WI38 (cell line): ENCODE results near the gene SFXN5.
"Not testable (repeated sequence)": the region's sequence is repeated elsewhere in the genome, so short reads cannot be mapped to it uniquely, and the experiment has no call there.

ENCODE experiments used
- H3K4me3 ChIP-seq: 2 replicates; pipeline ENCODE4 v1.5.1; 2011; ENCODE audit warnings: low read depth, mild to moderate bottlenecking, control low read depth, low read length
- TF ChIP-seq, protein P1 (sequence below): IDR thresholded peaks from 2 replicates; pipeline ENCODE4 v1.5.1; 2012; ENCODE audit warnings: low read depth, mild to moderate bottlenecking, control low read depth, low read length

SFXN5 gene, protein sequence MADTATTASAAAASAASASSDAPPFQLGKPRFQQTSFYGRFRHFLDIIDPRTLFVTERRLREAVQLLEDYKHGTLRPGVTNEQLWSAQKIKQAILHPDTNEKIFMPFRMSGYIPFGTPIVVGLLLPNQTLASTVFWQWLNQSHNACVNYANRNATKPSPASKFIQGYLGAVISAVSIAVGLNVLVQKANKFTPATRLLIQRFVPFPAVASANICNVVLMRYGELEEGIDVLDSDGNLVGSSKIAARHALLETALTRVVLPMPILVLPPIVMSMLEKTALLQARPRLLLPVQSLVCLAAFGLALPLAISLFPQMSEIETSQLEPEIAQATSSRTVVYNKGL

DNA sequence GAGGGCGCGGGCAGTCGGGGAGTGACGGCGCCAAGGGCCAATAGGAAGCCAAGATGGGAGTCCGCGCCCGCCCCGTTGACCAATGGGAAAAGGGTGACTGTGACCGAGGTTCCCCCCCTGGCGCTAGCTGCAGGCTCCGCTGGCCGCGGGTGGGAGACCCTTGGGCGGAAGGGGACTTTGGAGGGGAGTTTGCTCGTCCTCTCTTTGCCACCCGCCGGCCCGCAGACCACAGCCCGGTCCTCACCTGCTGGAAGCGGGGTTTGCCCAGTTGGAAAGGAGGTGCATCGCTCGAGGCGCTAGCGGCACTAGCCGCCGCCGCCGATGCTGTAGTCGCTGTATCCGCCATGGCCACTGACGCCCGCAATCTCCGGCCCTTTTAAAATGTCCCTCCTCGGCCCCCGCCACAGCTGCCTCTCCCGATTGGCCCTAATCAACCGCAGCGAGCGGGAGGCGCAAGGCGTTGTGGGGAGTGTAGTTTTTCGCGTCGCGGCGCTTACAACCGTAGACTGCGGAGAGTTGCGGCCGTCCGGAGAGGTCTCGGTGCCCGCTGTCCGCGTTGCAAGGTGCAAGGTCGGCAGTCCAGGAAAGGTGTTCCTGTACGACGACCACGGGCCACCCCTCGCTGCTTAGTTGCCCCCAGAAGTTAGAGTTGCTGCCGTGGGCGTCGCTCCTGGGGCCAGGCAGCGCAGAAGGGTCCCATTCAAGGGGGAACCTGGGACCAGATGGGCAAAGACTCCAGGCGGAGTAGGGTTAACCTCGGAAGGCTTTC lies at the start of gene SFXN5:
TSS of gene SFXN5 (minus strand) at position 353 of the 769 bp plus-strand sequence. CDS start at position 346, 7 bp downstream.
- H3K4me3 ChIP-seq, result peak within 1 kb of the TSS; percentile 79
- TF ChIP-seq, protein P1, sequence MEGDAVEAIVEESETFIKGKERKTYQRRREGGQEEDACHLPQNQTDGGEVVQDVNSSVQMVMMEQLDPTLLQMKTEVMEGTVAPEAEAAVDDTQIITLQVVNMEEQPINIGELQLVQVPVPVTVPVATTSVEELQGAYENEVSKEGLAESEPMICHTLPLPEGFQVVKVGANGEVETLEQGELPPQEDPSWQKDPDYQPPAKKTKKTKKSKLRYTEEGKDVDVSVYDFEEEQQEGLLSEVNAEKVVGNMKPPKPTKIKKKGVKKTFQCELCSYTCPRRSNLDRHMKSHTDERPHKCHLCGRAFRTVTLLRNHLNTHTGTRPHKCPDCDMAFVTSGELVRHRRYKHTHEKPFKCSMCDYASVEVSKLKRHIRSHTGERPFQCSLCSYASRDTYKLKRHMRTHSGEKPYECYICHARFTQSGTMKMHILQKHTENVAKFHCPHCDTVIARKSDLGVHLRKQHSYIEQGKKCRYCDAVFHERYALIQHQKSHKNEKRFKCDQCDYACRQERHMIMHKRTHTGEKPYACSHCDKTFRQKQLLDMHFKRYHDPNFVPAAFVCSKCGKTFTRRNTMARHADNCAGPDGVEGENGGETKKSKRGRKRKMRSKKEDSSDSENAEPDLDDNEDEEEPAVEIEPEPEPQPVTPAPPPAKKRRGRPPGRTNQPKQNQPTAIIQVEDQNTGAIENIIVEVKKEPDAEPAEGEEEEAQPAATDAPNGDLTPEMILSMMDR, result 0 out of 2 replicates have a peak, but pooled peaks have one; percentile 7

DNA sequence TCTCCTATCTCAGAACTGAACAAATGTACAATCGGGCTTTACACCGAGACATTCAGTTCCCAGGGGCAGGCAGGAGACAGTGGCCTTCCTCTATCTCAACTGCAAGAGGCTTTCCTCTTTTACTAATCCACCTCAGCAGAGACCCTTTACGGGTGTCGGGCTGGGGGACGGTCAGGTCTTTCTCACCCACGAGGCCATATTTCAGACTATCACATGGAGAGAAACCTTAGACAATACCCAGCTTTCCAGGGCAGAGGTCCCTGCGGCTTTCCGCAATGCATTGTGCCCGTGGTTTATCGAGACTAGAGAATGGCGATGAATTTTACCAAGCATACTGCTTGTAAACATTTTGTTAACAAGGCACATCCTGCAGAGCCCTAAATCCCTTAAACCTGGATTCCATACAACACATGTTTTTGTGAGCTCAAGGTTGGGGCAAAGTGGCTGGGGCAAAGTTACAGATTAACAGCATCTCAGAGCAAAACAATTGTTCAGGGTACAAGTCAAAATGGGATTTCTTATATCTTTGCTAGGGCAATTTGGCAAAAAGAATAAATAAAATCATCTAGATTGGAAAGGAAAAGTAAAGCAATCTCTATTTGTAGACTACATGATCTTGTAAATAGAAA lies 48.2 kb upstream of the SFXN5 start:
- not testable (repeated sequence) for H3K4me3 ChIP-seq

DNA sequence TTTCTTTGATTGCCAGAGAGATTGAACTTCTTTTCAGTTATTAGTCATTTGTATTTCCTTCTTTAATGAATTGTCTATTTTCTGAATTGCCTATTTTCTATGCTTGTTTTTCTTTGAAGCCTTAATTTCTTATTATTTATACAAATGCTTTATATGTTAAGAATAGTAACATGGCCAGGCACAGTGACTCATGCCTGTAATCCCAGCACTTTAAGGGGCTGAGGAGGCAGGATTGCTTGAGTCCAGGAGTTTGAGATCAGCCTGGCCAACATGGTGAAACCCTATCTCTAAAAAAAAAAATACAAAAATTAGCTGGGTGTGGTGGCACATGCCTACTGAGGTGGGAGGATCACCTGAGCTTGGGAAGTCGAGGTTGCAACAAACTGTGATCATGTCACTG lies 45.9 kb upstream of the SFXN5 start:
- TF ChIP-seq, protein P1, result no peak
- H3K4me3 ChIP-seq, result no peak overlapping the region

DNA sequence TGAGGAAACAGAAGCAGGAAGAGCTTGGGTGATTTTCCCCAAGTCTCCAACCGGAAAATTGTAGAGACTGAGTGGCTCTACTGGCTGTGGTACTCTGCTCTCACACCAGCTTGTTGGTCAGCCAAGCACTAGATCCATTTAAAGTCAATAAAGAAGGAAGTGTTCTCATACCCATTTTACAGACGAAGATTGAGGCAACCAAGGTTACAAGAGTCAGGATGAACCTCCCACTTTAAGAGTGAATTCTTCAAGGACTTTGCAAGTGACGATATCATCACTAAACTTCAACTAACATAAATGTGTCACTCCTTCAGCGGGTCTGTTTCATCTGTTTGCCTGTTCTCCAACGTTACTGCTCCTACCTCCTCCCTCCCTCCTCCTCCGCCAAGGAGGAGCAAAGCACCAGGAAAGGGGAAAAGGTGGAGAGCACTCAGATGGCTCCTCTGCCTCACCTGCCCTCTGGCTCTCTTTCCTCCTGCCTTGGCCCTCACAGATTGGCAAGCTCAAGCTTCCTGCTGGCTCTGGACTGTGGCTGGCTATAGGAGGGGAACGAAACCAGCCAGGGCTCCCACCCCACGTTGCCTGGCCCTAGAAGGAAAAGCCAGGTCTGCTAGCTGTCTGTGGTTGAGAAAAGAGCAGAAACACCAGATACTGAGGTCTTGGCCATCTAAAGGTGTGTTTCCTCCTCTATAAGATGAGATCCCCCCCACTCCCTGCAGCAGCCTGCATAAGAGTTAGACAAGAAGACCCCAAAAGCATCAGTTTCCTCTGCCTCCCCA lies 44.9 kb upstream of the SFXN5 start:
- TF ChIP-seq, protein P1, result no peak
- no peak overlapping the region for H3K4me3 ChIP-seq

DNA sequence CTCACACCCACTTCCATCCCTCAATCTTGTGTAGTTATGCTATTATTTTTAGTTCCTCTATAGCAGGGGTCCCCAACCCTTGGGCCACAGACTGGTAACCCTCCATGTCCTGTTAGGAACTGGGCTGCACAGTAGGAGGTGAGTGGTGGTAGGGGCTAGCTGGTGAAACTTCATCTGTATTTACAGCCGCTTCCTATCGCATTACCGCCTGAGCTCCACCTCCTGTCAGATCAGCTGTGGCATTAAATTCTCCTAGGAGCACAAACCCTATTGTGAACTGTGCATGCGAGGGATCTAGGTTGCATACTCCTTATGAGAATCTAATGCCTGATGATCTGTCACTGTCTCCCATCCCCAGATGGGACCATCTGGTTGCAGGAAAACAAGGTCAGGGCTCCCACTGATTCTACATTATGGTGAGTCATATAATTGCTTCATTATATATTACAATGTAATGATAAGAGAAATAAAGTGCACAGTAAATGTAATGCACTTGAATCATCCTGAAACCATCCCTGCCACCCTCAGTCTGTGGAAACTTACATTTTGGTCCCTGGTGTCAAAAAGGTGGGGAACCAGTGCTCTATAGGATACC lies 42.9 kb upstream of the SFXN5 start:
- no peak overlapping the region for H3K4me3 ChIP-seq
- TF ChIP-seq, protein P1, result no peak

DNA sequence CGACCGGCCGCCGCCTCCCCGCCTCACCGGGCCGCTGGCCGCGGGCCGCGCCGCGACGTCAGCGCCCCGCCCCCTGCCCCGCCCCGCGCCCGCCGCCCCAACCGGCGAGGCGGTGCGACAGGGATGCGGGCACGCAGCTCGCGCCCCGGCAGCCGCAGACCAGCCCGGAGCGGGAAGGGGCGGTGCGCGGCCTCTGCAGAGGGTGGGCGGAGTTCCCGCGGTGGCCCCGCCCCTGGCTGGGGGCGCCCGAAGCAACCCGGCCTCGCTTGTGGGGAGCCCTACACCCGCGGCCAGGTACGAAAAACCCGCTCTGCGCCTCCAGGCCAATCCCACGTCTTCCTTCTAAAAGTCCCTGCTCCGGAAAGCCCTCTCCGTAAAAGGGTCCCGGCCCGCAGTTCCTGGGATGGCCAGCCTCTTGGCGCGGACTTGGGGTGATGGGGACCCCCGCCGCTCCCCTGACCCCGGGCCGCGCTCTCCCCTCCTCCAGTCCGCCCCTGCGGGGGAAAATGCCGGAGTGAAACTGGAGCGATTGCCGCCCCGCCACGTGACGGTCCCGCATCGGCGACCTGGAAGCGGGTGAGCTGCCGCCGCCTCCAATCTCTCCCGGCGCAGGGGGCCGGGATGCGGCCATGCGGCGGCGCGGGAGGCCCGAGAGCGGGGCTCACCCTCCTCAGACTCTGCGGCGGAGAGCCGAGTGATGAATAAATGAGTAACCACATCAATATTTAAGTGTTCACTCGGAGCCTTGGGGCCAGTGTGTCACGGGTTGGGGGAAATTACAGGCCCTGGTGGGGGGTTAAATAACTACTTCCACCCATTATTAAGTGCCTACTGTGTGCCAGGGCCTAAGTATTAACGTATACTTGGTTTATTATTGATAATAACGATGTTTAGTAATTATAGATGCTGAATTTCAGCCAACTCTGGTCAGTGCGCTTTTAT lies 41.7 kb upstream of the SFXN5 start, which contains the start of gene RAB11FIP5:
TSS of gene RAB11FIP5 (minus strand) at position 36 of the 942 bp plus-strand sequence. CDS start 171 bp downstream, outside the sequence.
- TF ChIP-seq, protein P1, result no peak
- H3K4me3 ChIP-seq, result peak within 1 kb of the TSS; percentile 83
